GM21515 (cell line): ENCODE results near the gene STAT5B.
"Not testable (repeated sequence)": the region's sequence is repeated elsewhere in the genome, so short reads cannot be mapped to it uniquely, and the experiment has no call there.

Source experiments
- ATAC-seq: cut with Tn5 transposase; IDR thresholded peaks from one replicate; pipeline ENCODE4 v1.9.1; 2021; ENCODE audit not compliant: unreplicated experiment

STAT5B gene

DNA sequence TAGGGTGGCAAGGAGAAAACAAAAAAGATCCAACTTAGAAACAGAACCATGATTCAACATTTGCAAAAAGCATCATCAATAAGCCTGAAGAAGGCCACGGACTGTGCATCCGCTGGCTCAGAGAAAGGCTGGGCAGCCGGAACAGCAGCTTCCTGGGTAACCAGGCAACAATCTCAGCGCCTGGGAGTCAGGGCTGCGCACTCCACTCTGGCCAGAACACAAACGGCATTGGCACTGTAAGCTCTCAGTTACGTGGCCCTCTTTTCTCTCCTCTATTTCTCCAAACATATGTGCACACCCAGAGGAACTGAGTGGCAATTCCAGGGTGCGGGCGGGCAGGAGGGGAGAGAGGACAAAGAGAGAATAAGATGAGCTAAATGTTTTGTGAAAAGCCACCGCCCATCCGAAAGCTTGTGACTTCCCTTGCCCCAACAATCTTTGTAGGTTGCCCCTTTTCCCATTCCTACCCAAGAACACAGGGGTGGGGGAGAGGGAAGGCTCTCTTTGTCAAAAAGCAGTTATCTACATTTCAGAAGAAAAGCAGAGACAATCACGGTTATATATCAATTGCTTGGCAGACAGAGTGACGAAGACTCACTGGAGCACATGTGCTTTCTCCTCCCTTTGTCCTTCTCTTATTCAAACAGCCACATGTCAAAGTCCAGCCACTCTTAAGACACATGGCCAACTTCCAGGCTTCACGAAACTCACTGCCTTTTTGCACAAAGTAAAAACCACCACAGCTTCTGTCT lies 75.3 kb downstream of the STAT5B start:
- ATAC-seq, result no peak

DNA sequence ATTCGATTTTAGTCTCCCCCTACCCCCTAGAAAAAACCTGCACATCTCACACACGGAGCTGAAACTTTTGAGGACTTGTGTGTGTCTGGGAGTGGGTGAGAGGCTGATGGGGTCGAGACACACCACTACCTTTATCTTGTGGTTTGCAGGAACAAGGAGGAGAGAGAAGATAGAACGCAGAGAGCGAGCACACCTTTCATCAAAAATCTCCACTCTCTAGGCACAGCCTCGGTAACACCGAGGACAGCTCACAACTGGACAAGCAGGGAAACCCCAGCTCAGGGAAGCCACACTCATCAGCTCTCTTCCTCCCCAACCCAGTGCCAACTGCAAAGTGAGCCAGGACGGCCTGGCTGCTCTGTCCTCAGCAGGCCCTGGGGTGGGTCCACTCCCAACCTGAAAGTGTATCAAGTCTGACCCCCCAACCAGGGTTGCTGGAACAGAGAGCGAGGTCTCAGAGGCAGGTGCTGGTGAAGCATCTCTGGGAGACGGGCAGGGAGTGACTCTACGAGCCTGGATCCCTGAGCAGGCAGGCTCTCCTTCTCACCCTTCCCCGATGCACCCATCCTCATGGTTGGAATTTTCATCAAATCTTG lies 76.7 kb downstream of the STAT5B start:
- no peak for ATAC-seq

DNA sequence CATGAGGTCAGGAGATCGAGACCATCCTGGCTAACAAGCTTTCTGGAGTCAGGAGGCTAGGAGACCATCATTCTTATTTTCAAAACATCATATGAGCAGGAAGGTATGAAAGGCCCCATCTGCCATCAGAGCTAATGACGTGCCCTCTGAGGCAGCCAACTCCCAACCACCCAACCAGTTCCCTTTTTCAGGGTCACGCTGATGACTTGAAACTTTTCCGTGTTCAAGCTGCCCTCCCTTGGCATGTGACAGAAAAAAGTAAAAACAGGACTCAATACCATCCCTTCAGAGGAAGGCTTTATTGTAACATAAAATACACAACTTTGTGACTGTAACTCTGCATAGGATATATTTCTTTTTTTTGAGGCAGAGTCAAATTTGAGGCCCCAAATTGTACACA lies 77.3 kb downstream of the STAT5B start:
- ATAC-seq, result no peak

DNA sequence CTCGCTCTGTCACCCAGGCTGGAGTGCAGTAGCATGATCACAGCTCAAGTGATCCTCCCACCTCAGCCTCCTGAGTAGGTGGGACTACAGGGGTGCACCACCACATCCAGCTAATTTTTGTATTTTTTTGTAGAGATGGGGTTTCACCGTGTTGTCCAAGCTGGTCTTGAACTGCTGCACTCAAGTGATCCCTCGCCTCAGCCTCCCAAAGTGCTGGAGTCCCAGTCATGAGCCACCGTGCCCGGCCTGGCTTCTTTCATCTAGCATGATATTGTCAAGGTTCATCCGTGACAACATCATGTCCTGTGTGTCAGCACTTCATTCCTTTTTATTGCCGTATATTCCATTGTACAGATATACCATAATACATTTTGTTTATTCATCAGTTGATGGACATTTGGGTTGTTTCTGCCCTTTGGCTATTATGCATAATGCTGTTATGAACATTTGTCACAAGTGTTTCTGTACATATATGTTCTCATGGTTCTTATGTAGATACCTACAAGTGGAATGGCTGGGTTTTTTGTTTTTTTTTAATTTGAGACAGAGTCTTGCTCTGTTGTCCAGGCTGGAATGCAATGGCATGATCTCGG lies 78.5 kb downstream of the STAT5B start:
- no peak for ATAC-seq

DNA sequence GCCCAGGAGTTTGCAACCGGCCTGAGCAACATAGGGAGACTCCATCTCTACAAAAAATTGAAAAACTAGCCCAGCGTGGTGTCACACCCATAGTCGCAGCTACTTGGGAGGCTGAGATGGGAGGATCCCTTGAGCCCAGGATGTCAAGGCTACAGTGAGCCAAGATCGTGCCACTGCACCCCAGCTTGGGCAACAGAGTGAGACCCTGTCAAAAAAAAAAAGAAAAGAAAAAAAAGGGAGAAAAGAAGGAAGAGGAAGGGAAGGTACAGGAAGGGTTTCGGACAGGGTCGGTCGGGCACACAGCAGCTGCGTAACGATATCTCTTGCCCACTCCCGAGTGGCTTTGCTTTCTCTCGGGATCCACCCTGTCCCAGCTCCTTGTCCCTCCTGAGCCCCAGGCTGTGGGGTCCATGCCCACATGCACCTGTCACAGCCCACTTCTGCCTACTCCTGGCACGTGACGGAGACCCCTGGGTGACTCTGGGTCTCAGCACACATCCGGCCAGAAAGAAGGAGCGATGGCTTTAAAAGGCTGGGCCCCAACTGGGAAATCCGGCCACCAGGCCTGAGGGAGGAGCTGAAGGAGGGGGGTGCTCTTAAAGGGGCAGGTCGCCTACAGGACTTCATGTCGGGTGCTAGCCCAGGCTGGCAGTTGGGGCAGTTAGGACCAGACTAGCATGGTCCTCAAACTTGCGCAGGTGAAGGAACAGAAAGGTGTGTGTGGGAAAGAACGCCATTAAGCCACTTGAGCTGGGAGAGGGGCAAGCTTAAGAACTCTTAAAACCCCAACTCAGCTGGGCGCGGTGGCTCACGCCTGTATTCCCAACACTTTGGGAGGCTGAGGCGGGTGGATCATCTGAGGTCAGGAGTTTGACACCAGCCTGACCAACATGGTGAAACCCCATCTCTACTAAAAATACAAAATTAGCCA lies 82.0 kb downstream of the STAT5B start, which contains the start of gene GHDC:
TSS of gene GHDC (minus strand) at position 526 of the 931 bp plus-strand sequence. CDS start 913 bp downstream, outside the sequence.
- peak; percentile 73 for ATAC-seq

DNA sequence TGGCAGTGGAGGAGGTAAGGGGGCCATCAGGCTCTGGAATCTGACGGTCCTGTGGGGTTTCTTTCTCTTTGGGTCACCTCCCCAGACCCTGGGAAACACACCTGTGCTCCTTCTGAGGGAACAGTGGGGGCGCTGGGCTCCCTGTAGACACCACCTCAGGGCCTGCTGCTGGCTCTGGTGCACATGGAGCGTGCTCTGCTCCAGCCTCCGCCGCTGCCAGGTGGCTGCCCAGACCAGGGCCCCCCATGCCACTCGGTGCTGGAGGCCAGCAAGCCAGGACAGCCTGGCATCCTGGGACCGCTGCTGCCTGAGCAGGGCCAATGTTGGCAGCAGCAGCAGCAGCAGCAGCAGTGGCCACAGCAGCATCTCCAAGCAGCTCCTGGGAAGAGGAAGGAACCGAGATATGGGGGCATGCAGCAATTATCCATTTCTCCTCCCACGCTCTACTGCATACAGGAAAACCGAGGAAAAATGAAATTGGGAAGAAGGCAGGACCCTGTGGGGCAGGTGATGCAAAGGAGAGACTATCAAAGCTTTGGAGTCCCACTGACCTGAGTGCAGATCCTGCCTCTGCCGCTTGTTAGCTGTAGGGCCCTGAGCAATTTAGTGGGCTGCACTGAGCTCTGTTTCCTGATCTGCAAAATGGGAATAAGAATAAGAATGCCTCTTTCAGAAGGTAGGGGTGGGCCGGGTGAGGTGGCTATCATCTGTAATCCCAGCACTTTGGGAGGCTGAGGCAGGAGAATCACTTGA lies 82.8 kb downstream of the STAT5B start:
- no peak for ATAC-seq

DNA sequence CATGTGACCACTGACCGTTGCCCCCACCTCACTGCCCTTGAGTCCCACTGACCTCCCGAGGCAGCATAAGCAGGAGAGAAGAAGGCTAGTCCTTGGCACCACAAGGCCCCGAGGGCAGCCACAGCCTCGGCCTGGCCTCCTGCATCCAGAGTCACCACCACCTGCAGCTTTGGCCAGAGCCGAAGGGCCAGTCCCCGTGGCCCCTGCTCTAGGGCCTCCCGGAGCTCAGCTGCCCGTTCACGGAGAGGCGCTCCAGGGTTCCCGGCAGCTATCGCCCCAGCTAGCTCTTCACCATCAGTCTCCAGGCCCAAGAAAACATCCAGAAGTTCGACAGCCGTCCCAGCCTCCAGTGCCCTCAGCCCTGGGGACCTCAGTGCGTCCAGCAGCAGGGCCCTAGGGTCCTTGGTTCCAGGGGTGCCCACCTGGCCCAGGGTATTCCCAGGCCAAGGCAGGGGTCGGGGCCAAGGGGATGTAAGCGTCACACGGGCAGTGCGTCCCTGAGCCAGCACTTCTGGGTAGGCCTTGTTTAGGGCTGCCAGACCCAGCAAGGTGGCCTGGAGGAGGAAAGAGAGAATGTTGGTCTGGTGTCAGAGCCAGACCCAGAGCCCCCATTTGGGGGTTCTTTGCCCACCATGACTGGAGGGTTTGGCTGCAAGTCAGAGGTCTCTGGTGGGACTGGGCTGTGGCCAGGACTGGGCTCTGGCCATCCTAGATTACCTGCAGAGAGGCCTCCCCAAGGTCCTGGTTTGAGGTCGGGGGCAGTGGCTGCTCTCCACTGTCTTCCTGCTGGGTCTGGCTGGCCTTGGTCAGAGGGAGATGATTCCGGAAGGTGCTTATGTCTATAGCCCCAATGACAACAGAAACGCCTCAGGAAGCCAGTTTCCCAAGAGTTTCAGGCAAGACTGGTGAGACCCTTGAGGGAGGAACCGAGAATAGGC lies 83.7 kb downstream of the STAT5B start:
- no peak for ATAC-seq

DNA sequence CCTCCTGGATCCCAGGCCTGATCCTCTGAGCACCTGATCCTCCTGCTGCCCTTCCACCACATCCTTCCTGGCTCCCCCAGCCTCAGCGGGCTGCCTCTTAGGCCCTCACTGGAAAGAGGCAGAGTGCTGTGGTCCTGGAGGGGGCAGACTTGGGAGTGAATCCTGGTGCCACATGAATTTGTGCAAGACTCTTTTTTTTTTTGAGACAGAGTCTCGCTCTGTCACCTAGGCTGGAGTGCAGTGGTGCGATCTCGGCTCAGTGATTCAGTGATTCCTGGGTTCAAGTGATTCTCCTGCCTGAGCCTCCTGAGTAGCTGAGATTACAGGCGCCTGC lies 84.9 kb downstream of the STAT5B start:
- no peak for ATAC-seq

DNA sequence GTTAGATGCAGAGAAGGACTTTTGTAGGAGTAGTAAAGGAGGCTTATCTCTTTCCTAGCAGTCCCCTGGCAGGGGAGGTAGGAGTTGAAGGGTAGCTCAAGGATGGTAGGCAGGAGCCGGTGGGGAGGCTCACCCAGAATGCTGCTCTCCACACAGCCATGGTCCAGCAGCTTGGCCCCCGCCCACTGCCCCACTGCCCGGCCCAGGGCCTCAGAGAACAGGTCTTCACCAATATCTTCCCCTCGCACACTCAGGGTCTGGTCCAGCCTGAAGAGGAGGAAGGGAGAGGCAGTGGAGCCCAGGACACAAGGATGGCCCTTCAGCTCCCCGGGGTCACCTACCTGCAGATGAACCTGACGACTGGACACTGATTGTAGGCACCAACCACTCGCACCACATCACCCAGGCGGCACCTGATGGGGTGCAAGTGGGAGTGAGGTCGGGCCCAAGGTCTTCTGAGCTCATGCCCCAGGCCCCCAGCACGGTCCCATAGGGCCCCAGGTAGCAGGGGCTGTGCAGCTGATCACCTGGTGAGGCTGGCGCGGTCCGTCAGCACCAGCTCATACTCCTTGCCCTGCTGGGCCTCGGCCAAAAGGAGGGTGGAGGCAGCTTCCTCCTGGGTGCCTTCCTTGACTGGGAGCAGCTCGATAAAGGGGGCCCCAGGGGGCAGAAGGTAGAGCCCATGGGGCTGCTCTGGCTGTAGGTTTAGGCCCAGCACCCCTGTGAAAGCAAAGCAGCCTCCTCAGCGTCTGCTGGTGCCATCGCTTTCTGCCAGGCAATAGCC lies 85.5 kb downstream of the STAT5B start:
- no peak for ATAC-seq

DNA sequence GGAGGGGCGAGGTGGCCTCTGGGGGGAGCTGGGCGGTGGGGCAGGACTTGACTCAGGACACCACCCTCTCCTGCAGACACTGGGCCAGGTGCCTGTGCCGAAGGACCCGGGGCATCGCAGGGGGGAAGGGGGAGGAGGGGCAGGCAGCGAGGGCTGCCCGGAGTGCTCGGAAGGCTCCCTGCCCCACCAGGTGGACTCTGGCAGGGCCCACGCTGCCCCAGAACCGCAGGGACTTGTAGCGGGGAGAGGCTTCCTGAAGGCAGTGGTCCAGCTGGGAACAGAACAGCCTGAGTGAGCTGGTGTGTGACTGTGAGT lies 86.6 kb downstream of the STAT5B start:
- ATAC-seq, result no peak

DNA sequence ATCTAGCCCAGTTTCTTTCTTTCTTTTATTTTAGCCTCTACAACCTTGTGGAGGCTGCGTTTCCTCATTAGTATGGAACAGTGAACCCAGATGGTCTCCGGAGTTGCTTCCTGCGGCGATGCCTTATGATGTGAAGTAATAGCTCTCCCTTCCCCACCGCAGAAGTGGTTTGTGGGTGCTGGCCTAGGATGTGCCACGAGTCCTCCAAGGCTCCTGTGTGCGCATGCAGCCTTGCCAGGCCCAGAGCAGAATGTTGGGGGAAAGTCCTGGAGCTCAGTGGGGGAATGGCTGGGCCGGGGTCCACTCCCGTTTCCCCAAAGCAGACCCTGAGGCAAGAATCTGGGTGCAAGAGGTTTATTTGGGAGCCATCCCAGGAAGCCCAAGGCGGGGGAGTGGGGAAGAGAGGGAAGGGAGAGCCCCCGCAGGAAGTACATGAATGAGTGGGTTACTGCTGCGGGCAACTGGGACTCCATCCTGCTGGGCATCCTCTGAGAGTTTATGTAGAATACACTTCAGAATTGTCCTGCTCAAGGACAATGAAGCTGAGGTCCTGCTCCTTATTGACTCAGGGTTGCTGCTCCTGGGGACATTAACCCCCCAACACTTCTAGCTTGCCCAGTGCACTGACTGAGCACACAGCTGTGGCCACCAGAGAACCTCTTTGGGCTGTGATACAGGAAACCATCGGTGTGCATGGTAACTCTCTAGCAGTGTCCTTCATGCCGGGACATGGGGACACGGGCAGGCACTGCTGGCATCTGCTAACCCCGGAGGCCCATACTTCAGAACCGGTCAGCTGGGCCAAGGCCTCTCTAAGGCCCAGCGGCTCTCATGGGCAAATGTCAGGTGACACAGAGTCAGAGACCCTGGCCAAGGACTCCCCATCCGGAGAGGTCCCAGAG lies 87.2 kb downstream of the STAT5B start:
- no peak for ATAC-seq

DNA sequence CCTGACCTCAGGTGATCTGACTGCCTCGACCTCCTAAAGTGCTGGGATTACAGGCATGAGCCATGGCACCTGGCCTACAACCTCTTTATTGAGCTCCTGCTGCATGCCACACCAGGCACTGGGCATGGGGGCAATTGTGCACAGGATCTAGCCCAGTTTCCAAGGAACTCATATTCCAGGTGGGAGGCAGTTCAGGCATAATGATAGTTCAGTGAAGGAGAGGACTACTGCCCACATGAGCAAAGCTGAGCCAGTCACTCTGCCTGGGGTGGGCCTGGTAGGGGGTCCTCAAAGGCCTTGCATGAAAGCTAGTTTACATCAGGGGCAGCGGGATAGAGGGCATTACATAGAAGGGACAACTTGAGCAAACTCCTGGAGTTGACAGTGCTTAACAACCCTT lies 88.4 kb downstream of the STAT5B start:
- no peak for ATAC-seq

DNA sequence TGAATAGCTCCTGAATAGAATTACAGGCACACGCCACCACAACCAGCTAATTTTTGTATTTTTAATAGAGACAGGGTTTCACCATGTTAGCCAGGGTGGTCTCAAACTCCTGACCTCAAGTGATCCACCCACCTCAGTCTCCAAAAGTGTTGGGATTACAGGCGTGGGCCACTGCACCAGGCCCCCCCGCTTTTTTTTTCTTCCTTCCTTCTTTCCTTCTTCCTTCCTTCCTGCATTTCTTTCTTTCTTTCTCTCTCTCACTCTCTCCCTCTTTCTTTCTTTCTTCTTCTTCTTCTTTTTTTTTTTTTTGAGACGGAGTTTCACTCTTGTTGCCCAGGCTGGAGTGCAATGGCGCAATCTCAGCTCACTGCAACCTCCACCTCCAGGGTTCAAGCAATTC lies 90.0 kb downstream of the STAT5B start:
- not testable (repeated sequence) for ATAC-seq

DNA sequence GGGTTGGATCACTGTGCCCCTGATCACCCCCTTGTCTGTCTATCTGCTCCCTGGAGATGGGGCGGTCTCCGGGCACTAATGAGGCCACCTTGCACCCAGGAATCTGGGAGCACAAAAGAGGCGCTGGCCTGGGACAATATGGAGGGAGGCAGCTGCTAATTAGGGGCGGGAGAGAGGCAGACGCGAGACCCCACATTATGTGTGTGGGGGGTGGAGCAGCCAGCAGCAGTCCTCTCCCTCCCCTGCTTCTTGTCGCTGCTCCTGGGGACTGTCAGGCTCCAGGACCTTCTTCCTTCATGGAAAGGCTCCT lies 90.6 kb downstream of the STAT5B start:
- no peak for ATAC-seq

DNA sequence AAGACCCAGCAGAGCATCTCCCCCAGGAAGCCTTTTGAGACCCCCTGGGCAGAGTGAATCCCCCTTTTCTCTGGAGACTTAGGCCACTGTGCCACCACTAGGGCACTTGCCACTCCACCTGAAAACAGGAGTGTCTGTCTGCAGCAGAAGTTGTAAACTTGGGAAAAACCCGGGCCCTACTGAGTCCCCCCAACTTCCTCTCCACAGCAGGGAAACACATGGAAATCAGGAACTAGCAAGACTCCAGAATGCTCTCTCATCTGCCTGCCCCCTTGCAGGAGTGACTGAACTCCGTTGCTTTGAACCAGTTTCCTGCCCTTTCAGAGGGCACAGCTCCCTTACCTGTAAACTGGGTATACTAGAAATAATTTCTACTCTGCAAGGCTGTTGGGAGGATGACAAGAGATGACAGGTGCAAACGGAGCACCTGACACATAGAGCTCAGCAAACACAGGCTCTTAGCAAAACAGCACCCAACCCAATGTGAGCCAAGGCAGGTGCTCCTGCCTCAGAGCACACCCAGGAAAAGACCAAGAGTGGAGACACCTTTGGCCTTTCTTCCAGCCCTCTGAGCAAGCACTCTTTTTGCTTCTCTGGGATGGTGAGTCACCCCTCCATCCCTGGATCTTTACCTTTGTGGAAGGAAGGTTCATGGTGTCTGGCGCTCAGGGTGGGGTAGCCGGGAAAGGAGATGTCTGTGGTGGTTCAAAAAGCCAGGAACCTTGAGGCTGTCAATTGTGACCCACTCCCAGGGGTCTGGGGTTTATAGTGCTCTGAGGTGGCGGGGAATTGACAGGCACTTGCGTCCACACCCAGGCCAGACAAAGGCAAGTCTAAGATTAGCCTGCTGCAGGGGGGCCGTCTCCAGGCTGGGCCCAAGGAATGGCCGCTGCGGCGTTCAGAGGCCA lies 91.2 kb downstream of the STAT5B start, which contains the start of gene HCRT:
TSS of gene HCRT (minus strand) at position 740 of the 908 bp plus-strand sequence. CDS start at position 653, 87 bp downstream.
- no peak for ATAC-seq

DNA sequence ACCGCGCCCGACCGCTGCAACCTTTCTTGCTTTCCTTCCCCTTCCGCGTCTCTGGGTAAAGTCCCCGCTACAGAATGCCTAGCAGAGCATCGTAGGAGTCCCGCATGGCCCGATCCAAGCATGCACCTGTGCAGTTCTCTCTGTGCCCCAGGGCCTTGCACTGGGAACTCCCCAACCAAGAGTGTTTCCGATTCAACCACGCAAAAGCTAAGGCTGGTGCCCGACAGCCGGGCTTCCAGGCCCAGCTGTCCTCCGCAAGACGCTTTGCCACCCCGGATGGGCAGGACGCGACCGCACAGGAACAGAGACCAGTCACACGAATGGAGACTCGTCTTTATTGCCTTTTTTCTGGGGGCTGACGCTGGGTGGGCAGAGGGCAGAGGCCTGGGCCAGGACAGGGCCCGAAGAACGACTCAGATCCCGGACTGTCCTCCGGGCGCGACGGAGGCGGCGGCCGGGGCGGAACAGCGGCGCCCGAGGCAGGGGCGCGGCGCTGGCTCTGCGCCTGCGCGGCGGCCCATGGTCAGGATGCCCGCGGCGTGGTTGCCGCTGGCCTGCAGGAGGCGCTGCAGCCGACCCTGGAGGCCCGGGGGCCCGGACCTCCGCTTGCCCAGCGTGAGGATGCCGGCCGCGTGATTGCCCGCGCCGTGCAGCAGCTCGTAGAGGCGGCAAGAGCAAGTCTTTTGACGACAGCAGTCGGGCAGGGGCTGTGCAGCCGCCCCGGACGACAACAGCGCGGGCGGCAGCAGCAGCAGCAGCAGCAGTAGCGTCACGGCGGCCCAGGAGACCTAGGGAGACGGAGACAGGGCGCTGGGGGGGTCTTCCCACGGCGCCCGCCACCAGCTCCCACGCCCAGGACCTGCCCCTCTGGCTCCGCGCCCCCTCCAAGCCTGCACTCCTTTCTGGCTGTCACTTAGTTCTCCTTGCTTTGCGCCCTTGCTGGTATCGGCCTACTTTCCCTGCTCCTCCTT lies 92.2 kb downstream of the STAT5B start:
- peak; percentile 44 for ATAC-seq
